HuH-7.5 (cell line): ENCODE measurements around the gene TPSAB1.

Experiments
- DNase-seq: peaks from one replicate; pipeline ENCODE4 v3.0.0; 2011; ENCODE audit warnings: low spot score

TPSAB1 gene

GRCh38 chr16:1285669-1286512 lies 45.4 kb downstream of the TPSAB1 start:
- DNase-seq = no peak

GRCh38 chr16:1286513-1287094 lies 46.1 kb downstream of the TPSAB1 start:
- no peak for DNase-seq

GRCh38 chr16:1287982-1288670 lies 47.6 kb downstream of the TPSAB1 start:
- DNase-seq = no peak

- no peak for DNase-seq
Observed at GRCh38 chr16:1288813-1289476, 48.4 kb downstream of the TPSAB1 start.

GRCh38 chr16:1289477-1289866 lies 49.0 kb downstream of the TPSAB1 start:
- no peak for DNase-seq

- no peak for DNase-seq
Observed at GRCh38 chr16:1290063-1290501, 49.6 kb downstream of the TPSAB1 start.

- no peak for DNase-seq
Observed at GRCh38 chr16:1290860-1291575, 50.5 kb downstream of the TPSAB1 start.

- no peak for DNase-seq
Observed at GRCh38 chr16:1291576-1291974, 51.1 kb downstream of the TPSAB1 start.
